ENCODE measurements around the gene RNF40.

GRCh38 chr16:30748634-30749445 is 13.3 kb upstream of the RNF40 start:
- TF ChIP-seq CTCF (IDR thresholded peaks at IDR 0.05; ENCODE audit: low read depth, low read length, poor library complexity, severe bottlenecking) (no peak), EZH2phosphoT487 (IDR thresholded peaks at IDR 0.05; ENCODE audit: borderline replicate concordance, low read length) (no peak)
